ENCODE measurements around the gene DNAJC18.
"Not testable (repeated sequence)": the region's sequence is repeated elsewhere in the genome, so short reads cannot be mapped to it uniquely, and the experiment has no call there.

The DNAJC18 gene

DNA sequence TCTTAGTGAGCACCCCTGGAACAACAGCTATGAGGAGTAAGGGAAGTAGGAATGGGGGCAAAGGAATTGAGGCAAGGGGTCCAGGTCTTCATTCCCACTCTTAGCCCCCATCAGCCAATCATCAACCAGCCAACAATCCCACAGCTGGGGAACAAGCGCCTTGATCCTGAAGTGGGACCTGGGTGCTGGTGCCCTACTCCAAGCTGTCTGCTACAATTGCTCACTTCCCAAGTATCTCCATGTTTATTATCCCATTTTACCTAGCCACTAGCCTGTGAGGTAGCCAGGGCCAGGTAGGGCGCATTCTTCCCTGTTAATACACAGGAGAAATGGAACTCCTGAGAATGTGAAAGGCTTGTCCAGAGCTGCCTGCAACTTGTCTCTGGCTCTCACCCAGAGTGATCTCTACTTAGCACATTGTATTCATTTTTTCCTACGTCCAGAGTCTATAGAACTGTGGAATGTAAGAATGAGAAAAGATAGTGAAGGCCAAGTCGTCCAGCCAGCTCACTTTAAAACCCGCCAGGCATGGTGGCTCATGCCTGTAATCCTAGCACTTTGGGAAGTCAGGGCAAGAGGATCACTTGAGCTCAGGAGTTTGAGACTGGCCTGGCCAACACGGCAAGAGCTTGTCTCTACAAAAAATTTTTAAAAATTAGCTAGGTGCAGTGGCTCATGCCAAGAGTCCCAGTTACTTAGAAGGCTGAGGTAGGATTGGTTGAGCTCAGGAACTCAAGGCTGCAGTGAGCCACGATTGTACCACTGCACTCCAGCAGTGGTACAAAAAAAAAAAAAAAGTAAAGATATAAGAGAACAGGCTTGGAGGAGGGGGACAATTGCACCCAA, 6.2 kb upstream of the DNAJC18 start:
- in situ Hi-C loops (cut with MboI; ENCODE audit: low pct_unique_long_range_greater_than_20kb, low sequenced_read_pairs, unreplicated experiment): no loop called here
- TF ChIP-seq, protein P1, sequence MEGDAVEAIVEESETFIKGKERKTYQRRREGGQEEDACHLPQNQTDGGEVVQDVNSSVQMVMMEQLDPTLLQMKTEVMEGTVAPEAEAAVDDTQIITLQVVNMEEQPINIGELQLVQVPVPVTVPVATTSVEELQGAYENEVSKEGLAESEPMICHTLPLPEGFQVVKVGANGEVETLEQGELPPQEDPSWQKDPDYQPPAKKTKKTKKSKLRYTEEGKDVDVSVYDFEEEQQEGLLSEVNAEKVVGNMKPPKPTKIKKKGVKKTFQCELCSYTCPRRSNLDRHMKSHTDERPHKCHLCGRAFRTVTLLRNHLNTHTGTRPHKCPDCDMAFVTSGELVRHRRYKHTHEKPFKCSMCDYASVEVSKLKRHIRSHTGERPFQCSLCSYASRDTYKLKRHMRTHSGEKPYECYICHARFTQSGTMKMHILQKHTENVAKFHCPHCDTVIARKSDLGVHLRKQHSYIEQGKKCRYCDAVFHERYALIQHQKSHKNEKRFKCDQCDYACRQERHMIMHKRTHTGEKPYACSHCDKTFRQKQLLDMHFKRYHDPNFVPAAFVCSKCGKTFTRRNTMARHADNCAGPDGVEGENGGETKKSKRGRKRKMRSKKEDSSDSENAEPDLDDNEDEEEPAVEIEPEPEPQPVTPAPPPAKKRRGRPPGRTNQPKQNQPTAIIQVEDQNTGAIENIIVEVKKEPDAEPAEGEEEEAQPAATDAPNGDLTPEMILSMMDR (IDR thresholded peaks at IDR 0.05; ENCODE audit: extremely low read depth, insufficient read depth, missing control alignments): no peak

DNA sequence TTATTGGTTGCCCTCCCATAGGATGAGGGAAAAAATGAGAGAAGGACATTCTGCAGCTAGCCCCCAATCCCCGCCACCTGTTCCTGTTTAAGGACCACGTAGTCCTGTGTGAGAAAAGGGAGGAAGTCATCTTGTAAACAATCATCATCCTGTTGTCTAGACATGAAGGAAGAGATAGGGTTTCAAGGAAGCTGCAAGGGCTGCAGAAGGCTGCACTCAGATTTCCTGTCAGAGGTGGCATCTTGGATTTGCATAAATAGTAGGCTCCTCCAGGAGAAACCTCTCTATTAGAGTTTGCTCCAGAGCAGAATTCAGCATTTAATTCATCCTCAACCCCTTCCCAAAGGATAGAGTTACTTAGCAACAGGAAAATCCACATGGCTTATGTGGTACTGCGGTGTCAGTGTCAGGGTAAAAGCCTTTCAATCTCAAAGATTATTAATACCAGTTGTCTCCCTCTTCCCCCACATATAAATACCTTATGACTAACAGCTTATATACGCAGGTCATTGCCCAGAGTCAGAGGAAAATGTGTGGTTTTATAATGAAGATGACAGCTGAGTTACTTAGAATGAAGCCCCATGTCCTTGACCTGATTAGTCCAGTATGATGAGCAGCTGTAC, 4.6 kb upstream of the DNAJC18 start:
- in situ Hi-C loops (cut with MboI; ENCODE audit: low pct_unique_long_range_greater_than_20kb, low sequenced_read_pairs, unreplicated experiment): no loop called here
- no peak for DNase-seq (ENCODE audit: low spot score)
- TF ChIP-seq, protein P1 (IDR thresholded peaks at IDR 0.05; ENCODE audit: extremely low read depth, insufficient read depth, missing control alignments): no peak

More for the DNA sequence above, 6.2 kb upstream of the DNAJC18 start:
- no peak for DNase-seq (ENCODE audit: low spot score)

DNA sequence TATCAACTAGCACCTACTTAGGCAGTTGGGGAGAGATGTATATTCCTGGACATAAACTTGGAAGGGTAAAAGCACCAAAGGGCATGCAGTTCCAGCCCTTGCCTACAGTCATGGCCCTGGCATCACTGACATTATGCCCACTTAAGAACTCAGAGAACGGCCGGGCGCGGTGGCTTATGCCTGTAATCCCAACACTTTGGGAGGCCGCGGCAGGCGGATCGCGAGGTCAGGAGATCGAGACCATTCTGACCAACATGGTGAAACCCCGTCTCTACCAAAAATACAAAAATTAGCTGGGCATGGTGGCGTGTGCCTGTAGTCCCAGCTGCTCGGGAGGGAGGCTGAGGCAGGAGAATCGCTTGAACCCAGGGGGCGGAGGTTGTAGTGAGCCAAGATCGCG, 1.1 kb upstream of the DNAJC18 start:
- DNase-seq (ENCODE audit: low spot score); in situ Hi-C loops (cut with MboI; ENCODE audit: low pct_unique_long_range_greater_than_20kb, low sequenced_read_pairs, unreplicated experiment): not testable (repeated sequence)

GRCh38 chr5:139438707-139439012, 665 bp downstream of the DNAJC18 start:
- in situ Hi-C loops (cut with MboI; ENCODE audit: low pct_unique_long_range_greater_than_20kb, low sequenced_read_pairs, unreplicated experiment): no loop called here
- TF ChIP-seq, protein P1 (IDR thresholded peaks at IDR 0.05; ENCODE audit: extremely low read depth, insufficient read depth, missing control alignments): no peak
- no peak for DNase-seq (ENCODE audit: low spot score)

GRCh38 chr5:139435676-139436075, 3.6 kb downstream of the DNAJC18 start:
- in situ Hi-C loops (cut with MboI; ENCODE audit: low pct_unique_long_range_greater_than_20kb, low sequenced_read_pairs, unreplicated experiment): no loop called here
- DNase-seq (ENCODE audit: low spot score): no peak
- TF ChIP-seq, protein P1 (IDR thresholded peaks at IDR 0.05; ENCODE audit: extremely low read depth, insufficient read depth, missing control alignments): no peak

- no peak for DNase-seq (ENCODE audit: low spot score)
- in situ Hi-C loops (cut with MboI; ENCODE audit: low pct_unique_long_range_greater_than_20kb, low sequenced_read_pairs, unreplicated experiment): no loop called here
- TF ChIP-seq, protein P1 (IDR thresholded peaks at IDR 0.05; ENCODE audit: extremely low read depth, insufficient read depth, missing control alignments): no peak
These were observed 7.6 kb downstream of the DNAJC18 start for GRCh38 chr5:139431706-139432105.

DNA sequence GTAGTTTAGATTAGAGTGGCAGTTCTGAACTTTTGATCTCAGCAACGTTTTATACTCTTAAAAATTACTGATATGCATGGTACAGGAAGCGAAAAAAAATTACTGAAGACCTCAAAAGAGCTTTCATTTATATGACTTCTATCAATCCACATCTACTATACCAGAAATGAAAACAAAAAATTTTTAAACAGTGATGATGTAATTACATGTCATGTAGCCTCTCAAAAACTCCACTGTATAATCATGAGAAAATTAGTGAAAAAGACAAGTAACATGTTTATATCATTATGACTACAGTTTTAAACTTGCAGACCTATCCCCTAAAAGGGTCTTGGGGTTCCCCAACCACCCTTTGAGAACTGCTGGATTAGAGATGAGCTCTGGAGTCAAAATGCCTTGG, 9.3 kb downstream of the DNAJC18 start:
- in situ Hi-C loops (cut with MboI; ENCODE audit: low pct_unique_long_range_greater_than_20kb, low sequenced_read_pairs, unreplicated experiment): no loop called here
- DNase-seq (ENCODE audit: low spot score): no peak
- TF ChIP-seq, protein P1 (IDR thresholded peaks at IDR 0.05; ENCODE audit: extremely low read depth, insufficient read depth, missing control alignments): no peak
